HL-60 (cell line): ENCODE data around the gene LRP1B.

ENCODE experiments used
- CTCF ChIP-seq: IDR thresholded peaks from one replicate; pipeline ENCODE4 v1.5.1; 2011; ENCODE audit warnings: low read length, control low read depth, inconsistent platforms; ENCODE audit not compliant: insufficient read depth
- GABPA ChIP-seq: IDR thresholded peaks from 2 replicates; pipeline ENCODE4 v1.6.1; 2012; ENCODE audit warnings: low read depth
- POLR2AphosphoS5 ChIP-seq: IDR thresholded peaks from 2 replicates; pipeline ENCODE4 v1.6.1; 2012; ENCODE audit warnings: low read depth
- REST ChIP-seq: IDR thresholded peaks from 2 replicates; pipeline ENCODE4 v1.6.1; 2012; ENCODE audit warnings: low read depth; ENCODE audit not compliant: insufficient replicate concordance

DNA sequence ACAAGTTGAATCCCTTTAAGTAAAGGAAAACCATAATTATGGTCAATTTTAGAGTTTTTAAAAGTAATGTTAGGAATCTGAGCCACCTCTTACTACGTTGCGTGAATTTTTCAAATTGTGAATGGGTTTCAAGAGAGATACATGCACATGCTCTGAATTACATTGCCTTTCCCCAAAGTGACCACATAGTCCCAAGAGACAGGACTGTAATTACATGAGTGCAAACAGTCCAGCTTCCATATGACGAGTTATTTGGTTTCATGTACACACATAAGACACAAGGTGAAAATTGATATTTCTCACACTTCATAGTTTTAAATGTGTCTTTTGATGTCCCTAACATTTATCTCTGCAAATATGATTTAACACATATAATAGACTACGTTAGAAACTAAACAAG lies 850.8 kb downstream of the LRP1B start:
- TF ChIP-seq CTCF: no peak
- no peak for TF ChIP-seq POLR2AphosphoS5
- TF ChIP-seq GABPA: no peak
- TF ChIP-seq REST: no peak
